H1 (cell line): ENCODE results near the gene REEP2. TPM values are rescaled to one million over a fixed set of nuclear protein-coding genes. Genes with fewer than 3 reads are reported as not detected.

ENCODE experiments used
- CBX8 ChIP-seq: fragments of 300-800, 300-1000 bp; sonication (generic); IDR thresholded peaks from 2 replicates; pipeline ENCODE4 v1.7.1; 2016; ENCODE audit warnings: low read depth, low read length, borderline replicate concordance
- CTBP2 ChIP-seq: IDR thresholded peaks from 2 replicates; pipeline ENCODE4 v1.7.0; 2011; ENCODE audit warnings: borderline replicate concordance, mild to moderate bottlenecking, moderate library complexity, mixed read lengths, low read length; ENCODE audit not compliant: insufficient read depth, insufficient read length
- FOSL1 ChIP-seq: IDR thresholded peaks from 2 replicates; pipeline ENCODE4 v1.6.1; 2011; ENCODE audit warnings: mild to moderate bottlenecking, low read depth, low read length, moderate library complexity; ENCODE audit not compliant: insufficient read depth
- KDM1A ChIP-seq: fragments of 200-600, 300-600 bp; sonication (generic); IDR thresholded peaks from 2 replicates; pipeline ENCODE4 v1.7.1; 2016; ENCODE audit warnings: mild to moderate bottlenecking, low read length, borderline replicate concordance
- polyA plus RNA-seq, 7 experiments: library from polyadenylated mRNA; depleted of rRNA in 3 of 7; stranded (reverse) in 5 of 7; unstranded in 2 of 7; fragments of >200 nt in 5 of 7; fragments of 200-250 nt in 2 of 7; gene quantifications; 1 replicate in 5 of 7; 2 replicates in 1 of 7; 4 replicates in 1 of 7; pipeline versions ENCODE4 v1.2.1 to v1.2.3, GENCODE V29; 2011 to 2013; ENCODE audit warnings: missing spikeins in 2 of 7, mixed read lengths in 2 of 7
- total RNA-seq: library from RNA; stranded (reverse); fragmentation: NEBNext Ultra II Directional; extraction: Animal tissue kit (Norgen Biotek cat#: 25700); gene quantifications from 2 replicates; pipeline ENCODE4 v1.2.1, GENCODE V29; 2021
- TF ChIP-seq, protein P1 (sequence below): IDR thresholded peaks from 2 replicates; pipeline ENCODE4 v1.6.1; 2012; ENCODE audit warnings: low read length, inconsistent platforms

Gene REEP2
- total and polyA plus RNA-seq, 2 of the 8 experiments (the other 6 are each of a cell fraction or from before 2014, with no cell fraction given) = 26.5 to 40.2 TPM

DNA sequence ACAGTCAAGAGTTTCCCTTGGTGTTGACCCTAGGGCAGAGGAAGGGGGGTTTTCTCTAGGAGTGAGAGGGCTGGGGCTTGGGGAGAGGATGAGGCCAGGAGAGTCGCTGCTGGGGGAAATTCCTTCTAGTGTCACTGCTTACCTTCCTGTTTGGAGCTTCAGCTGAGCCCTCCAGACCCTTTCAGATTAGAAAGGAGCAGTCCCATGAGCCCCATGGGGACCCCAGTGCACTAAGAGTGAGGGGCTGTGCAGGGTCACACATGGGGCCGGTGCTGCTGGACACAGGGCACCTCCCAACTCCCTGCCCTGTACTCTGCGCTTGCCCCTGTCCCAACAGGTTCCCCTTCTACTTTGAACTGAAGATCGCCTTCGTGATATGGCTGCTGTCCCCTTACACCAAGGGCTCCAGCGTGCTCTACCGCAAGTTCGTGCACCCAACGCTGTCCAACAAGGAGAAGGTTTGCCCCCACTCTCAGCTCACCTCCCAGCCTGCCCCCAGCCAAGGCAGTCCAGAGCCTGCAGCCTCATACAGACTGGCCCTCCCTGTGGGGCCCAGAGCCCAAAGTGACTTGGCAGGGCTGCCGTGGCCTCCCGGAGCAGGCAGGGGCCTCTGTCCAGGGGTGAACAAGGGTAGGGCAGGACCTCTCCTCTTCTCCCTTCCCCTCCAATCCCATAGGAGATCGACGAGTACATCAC lies 5.4 kb downstream of the REEP2 start (continued):
- TF ChIP-seq, protein P1, sequence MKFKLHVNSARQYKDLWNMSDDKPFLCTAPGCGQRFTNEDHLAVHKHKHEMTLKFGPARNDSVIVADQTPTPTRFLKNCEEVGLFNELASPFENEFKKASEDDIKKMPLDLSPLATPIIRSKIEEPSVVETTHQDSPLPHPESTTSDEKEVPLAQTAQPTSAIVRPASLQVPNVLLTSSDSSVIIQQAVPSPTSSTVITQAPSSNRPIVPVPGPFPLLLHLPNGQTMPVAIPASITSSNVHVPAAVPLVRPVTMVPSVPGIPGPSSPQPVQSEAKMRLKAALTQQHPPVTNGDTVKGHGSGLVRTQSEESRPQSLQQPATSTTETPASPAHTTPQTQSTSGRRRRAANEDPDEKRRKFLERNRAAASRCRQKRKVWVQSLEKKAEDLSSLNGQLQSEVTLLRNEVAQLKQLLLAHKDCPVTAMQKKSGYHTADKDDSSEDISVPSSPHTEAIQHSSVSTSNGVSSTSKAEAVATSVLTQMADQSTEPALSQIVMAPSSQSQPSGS = no peak
- no peak for TF ChIP-seq CBX8
- TF ChIP-seq KDM1A = no peak
- no peak for TF ChIP-seq FOSL1
- no peak for TF ChIP-seq CTBP2
